ENCODE measurements around the gene CEP295NL. TPM values are rescaled to one million over a fixed set of nuclear protein-coding genes. Genes with fewer than 3 reads are reported as not detected.
"Not testable (repeated sequence)": the region's sequence is repeated elsewhere in the genome, so short reads cannot be mapped to it uniquely, and the experiment has no call there.

The CEP295NL gene
- total RNA-seq = 1 to 10 TPM; 1.1 to 1.3 TPM
- long read RNA-seq = 0 reads

DNA sequence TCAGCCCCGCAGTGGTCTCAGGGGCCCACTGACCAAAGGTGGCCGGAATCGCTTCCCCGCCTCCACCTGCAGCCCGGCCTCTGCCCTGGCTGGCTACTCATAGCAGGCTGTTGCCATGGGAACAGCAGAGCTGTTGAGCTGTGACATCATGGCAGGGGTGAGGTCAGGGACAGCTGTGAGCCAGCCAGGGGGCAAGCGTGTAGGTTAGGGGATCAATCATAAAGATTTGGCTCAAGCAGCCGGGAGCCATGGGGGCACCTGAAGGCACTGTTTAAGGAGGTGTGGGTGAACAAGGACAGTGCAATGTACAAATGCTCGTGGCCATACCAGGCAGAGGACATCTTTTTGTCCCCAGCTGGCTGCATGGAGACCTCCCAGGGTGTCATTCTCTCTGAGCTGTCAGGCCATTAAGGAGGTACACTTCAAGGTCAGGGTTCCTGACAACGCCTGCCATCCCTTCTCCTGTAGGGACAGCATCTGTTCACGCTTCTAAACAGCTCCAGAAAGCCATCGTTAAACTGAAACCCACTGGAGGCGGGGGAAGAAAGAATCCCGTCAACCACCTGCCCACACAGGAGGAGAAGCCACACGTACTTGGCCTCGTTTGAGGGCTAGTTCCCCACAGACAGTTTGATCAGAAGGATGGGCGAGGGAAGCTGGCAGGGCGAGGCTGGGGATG, at the start of gene CEP295NL:
TSS of gene CEP295NL (minus strand) at position 101 of the 679 bp plus-strand sequence. CDS start 1,373 bp downstream, outside the sequence.
- no peak for DNase-seq
- ATAC-seq = no peak
- intact Hi-C loops (cut with DNase I, micrococcal nuclease) = no loop called here

DNA sequence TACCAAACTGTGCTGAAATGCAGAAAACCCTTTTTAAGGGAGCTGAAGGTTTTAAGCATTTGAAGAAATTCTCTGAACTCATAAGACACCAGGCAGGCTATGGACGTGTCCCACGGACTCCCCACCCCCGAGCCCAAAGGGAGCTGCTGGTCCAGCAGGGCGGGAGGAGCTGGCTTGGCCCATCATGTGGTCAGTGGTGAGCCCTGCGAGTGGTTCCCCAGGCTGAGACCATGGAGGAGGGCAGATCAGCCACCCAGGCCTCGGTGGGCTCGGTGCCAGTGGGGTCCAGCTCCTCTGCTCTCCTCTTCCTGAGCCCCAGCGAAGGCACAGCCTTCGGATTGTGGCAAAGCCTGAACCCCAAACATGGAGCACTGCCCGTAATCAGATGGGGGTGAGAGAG, 49.7 kb upstream of the CEP295NL start:
- intact Hi-C loops (cut with DNase I, micrococcal nuclease) = no loop called here
- DNase-seq (no peak), ATAC-seq (no peak)

GRCh38 chr17:78951967-78952551, 49.1 kb upstream of the CEP295NL start:
- DNase-seq = no peak
- intact Hi-C loops (cut with DNase I, micrococcal nuclease) = no loop called here
- peak; percentile 46 for ATAC-seq

DNA sequence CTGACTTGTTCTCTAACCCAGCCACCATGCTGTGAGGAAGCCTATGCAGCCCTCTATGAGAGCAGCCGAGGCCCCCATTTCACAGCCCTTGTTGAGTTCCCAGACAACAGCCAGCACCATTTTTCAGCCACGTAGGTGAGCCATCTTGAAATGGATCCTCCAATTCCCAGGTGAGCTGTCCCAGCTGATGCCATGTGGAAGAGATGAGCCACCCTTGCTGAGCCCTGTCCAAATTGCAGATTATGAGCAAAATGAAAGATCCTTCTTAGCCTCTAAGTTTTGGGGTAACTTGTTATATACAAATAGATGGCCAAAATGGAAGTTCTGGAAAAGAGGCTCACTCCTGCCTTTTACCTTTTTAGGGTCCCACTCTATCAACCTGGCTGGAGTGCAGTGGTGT, 47.9 kb upstream of the CEP295NL start:
- intact Hi-C loops (cut with DNase I, micrococcal nuclease) = no loop called here
- no peak for ATAC-seq
- no peak for DNase-seq

DNA sequence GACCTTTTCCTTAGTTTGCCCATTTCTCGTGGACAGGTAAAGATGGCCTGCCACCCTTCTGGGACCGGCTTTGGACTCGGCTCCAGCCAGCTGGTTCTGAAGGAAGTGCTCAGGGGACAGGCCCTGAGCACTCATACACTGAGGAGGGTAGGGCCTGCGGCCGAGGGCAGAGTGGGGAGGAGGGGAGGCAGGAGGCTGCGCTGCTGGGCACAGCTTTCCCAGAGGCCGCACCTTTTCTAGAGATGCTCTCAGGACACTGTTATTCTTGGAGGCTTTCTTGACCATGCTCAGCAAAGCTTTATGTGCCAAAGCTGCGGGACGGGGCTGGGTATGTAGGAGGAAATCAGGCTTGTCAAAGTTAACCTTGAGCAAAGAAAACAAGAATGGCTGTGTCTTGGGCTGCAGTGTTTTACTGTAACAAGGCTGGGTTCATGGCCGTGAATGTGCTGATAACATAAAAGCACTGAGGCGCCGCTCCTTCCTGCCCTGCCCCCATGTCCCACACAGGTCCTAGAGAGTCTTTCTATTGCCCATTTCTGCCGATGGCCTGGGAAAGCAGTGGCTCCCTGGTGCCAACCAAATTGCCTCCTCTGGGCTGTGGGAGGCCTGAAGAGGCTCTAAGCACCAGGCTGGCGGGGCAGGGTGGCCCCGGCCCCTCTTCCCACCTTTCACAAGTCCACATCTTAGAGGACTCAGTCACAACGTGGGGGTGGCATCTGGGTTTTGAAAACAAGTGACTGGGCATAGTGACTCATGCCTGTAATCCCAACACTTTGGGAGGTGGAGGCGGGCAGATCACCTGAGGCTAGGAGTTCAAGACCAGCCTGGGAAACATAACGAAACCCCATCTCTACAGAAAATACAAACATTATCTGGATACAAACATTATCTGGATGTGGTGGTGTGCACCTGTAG, 44.5 kb upstream of the CEP295NL start:
- DNase-seq (peak in 1 of 2 donors; percentile 55), ATAC-seq (peak; percentile 90)
- intact Hi-C loops (cut with DNase I, micrococcal nuclease) = no loop called here

- intact Hi-C loops (cut with DNase I, micrococcal nuclease) = no loop called here
- no peak for ATAC-seq
- no peak for DNase-seq
Observed at GRCh38 chr17:78946631-78947030, 43.6 kb upstream of the CEP295NL start.

DNA sequence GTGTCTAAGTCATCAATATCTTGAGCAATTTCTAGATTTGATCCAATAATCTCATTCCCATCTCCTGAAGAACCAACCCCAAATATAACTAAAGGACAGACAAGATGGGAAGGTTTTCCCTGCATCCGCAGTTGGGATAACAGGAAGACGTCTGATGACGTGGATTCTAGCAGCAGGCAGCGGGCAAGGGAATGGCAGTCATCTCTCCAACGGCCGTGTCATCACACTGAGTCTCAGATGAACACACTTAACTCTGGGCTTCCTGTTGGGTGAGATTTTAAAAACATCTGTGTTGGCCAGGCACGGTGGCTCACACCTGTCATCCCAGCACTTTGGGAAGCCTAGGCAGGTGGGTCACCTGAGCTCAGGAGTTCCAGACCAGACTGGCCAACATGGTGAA, 43.1 kb upstream of the CEP295NL start:
- ATAC-seq (no peak), DNase-seq (no peak)
- intact Hi-C loops (cut with DNase I, micrococcal nuclease) = no loop called here

DNA sequence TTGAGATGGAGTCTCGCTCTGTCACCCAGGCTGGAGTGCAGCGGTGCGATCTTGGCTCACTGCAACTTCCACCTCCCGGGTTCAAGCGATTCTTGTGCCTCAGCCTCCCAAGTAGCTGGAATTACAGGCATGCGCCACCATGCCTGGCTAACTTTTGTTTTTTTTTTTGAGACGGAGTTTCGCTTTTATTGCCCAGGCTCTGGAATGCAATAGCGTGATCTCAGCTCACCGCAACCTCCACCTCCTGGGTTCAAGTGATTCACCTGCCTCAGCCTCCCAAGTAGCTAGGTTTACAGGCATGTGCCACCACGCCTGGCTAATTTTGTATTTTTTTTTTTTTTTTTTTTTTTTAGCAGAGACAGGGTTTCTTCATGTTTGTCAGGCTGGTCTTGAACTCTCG, 42.5 kb upstream of the CEP295NL start:
- intact Hi-C loops (cut with DNase I, micrococcal nuclease); ATAC-seq; DNase-seq: not testable (repeated sequence)

DNA sequence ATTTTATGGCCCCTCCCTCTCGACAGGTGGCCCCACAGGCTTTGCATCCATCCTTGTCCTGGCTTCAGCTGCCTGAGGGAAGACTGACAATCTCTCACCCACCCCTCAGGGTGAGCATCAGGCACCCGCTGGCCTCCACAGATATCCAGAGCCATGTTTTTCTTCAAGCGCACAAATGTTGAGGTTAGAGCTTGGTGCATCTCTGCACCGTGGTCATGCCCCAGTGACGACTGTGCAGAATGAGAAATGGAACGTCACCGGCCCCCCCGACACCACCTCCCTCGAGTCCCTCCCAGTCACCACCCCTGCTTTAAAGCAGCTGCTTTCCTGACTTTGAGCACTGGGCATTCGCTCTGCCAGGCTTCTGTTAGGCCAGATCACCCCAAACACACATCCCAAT, 42.0 kb upstream of the CEP295NL start:
- DNase-seq (no peak), ATAC-seq (no peak)
- intact Hi-C loops (cut with DNase I, micrococcal nuclease) = no loop called here

- intact Hi-C loops (cut with DNase I, micrococcal nuclease) = no loop called here
- DNase-seq = no peak
- ATAC-seq = no peak
Observed at GRCh38 chr17:78944026-78944425, 41.0 kb upstream of the CEP295NL start.

GRCh38 chr17:78940708-78941107, 37.7 kb upstream of the CEP295NL start:
- ATAC-seq (no peak), DNase-seq (no peak)
- intact Hi-C loops (cut with DNase I, micrococcal nuclease) = no loop called here

GRCh38 chr17:78940258-78940657, 37.3 kb upstream of the CEP295NL start:
- intact Hi-C loops (cut with DNase I, micrococcal nuclease) = no loop called here
- DNase-seq (no peak), ATAC-seq (no peak)

GRCh38 chr17:78939615-78940014, 36.6 kb upstream of the CEP295NL start:
- intact Hi-C loops (cut with DNase I, micrococcal nuclease) = no loop called here
- DNase-seq (no peak), ATAC-seq (no peak)

GRCh38 chr17:78937561-78937960, 34.6 kb upstream of the CEP295NL start:
- DNase-seq (no peak), ATAC-seq (no peak)
- intact Hi-C loops (cut with DNase I, micrococcal nuclease) = no loop called here

DNA sequence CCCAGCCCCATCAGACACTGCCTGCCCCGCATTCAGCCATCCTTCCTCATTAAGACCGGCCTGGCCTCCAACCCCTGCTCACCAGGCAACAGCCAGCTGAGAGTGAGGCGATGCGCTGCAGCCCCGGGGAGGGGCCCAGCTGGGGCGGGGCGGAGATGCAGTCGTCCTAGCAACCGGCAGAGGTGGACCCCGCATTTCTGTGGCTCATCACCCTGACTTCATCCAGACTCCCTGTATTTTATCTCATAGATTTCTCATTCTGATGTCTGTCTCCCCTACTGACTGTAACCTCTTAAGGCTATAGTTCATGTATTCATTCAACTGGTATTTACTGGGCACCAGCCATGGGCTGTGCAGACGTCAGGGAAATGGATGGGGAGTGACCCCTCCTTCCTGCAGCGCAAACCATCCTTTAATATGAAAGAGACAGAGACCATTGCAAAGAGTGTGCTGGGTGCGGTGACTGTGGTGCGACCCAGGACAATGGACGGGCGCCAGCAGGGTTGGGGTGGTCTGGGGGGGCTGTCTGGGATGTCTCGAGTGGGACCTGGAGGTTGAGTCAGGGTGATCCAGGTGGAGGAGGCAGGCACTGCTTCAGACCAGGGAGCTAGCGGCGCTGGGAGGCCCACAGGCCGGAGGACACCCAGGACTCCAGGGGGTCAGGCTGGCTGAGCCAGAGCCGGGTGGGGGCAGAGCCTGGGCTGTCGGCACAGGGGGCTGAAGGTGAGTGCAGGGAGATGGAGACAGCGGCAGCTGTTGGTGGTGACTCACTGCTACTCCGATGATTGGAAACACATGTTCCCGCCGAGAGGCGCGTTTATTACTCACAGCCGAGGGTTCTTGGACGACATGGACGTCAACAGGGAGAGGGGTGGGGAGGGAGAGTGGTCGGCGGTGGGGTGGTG, 32.7 kb upstream of the CEP295NL start:
- ATAC-seq (no peak), DNase-seq (peak in 1 of 2 donors; percentile 68)
- intact Hi-C loops (cut with DNase I, micrococcal nuclease) = no loop called here

DNA sequence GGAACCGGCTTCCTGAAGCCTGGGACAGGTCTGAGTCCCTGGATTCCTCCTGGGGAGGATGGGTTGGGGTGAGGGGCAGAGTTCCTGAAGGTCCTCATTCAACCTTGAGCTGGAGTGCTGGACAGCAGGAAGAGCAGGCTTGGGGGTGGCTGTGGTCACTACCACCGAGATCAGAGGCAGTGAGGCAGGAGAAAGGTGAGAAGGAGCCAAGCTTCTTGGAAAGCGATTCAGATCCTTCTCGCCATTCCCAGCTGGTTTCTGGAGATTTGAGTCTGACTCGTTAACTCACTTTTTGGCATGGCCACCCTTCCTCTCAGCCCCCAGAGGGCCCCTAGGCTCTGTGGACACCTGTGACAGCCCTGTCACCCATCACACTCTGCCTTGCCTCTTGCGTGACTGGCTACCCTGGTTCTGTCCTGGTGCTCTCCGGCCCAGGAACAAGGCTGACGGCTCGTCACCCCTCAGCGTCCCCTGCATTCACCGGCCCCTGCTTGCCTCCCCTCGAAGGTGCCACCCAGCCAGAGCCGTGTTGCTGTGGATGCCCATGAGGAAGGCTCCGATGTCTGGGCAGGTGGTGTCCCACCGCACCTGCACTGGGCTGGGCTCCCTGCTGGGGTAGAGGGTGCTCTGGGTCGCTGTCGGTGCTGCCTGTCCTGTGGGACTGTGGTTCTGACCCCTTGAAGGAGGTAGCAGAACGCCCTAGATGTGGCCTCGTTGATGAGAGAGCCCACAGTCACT, 31.8 kb upstream of the CEP295NL start:
- intact Hi-C loops (cut with DNase I, micrococcal nuclease) = no loop called here
- DNase-seq = no peak
- ATAC-seq = no peak

- DNase-seq = peak; percentile 84 to 94
- ATAC-seq = peak; percentile 86
- intact Hi-C loops (cut with DNase I, micrococcal nuclease) = no loop called here
Observed at GRCh38 chr17:78933959-78934568, 31.1 kb upstream of the CEP295NL start.

All from left colon (tissue), 2 donors.